Panc1 (cell line): Measurements from ENCODE around the gene DSG1.

ENCODE experiments used
- CTCF ChIP-seq: fragments of 450-650 bp; IDR thresholded peaks from 2 replicates; pipeline ENCODE4 v1.5.1; 2017; ENCODE audit warnings: mild to moderate bottlenecking
- POLR2AphosphoS5 ChIP-seq: IDR thresholded peaks from 2 replicates; pipeline ENCODE4 v1.6.1; 2012; ENCODE audit warnings: mild to moderate bottlenecking, low read depth, low read length, moderate library complexity
- SIN3A ChIP-seq: IDR thresholded peaks from 2 replicates; pipeline ENCODE4 v1.6.1; 2012; ENCODE audit warnings: low read depth, mild to moderate bottlenecking, low read length, moderate library complexity, borderline replicate concordance; ENCODE audit not compliant: insufficient read depth
- TCF7L2 ChIP-seq: IDR thresholded peaks from 2 replicates; pipeline ENCODE4 v1.6.1; 2011; ENCODE audit warnings: mild to moderate bottlenecking, low read depth, low read length, inconsistent platforms
- TF ChIP-seq, protein P1 (sequence below), 2 experiments: IDR thresholded peaks; 2 replicates each; pipeline ENCODE4 v1.6.1; 2011 to 2012; ENCODE audit warnings: low read depth in 2 of 2, control low read depth in 1 of 2, low read length in 1 of 2, mild to moderate bottlenecking in 1 of 2, moderate library complexity in 1 of 2; ENCODE audit not compliant: insufficient read depth in 1 of 2

DNA sequence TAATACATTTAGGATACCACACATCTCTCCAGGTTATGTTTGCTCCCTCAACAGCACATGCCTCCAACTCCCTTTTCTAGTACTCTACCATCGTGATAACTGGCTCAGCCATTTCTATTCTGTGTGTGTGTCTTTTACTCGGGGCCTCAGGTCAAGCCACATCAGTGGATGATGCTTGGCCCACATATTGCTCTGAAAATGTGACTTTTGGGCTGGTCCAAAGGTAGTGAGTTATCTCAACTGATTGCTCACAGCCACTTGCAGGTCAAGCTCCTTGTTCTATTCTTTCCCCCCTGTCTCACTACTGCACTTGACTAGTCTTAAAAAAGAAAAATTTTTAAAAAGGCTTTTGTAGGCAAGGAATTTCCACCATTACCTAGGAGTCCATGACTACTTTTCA lies 64.1 kb downstream of the DSG1 start:
- no peak for TF ChIP-seq POLR2AphosphoS5
- no peak for TF ChIP-seq CTCF
- TF ChIP-seq, protein P1, sequence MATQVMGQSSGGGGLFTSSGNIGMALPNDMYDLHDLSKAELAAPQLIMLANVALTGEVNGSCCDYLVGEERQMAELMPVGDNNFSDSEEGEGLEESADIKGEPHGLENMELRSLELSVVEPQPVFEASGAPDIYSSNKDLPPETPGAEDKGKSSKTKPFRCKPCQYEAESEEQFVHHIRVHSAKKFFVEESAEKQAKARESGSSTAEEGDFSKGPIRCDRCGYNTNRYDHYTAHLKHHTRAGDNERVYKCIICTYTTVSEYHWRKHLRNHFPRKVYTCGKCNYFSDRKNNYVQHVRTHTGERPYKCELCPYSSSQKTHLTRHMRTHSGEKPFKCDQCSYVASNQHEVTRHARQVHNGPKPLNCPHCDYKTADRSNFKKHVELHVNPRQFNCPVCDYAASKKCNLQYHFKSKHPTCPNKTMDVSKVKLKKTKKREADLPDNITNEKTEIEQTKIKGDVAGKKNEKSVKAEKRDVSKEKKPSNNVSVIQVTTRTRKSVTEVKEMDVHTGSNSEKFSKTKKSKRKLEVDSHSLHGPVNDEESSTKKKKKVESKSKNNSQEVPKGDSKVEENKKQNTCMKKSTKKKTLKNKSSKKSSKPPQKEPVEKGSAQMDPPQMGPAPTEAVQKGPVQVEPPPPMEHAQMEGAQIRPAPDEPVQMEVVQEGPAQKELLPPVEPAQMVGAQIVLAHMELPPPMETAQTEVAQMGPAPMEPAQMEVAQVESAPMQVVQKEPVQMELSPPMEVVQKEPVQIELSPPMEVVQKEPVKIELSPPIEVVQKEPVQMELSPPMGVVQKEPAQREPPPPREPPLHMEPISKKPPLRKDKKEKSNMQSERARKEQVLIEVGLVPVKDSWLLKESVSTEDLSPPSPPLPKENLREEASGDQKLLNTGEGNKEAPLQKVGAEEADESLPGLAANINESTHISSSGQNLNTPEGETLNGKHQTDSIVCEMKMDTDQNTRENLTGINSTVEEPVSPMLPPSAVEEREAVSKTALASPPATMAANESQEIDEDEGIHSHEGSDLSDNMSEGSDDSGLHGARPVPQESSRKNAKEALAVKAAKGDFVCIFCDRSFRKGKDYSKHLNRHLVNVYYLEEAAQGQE (IDR thresholded peaks at IDR 0.05; ENCODE audit: insufficient read depth in 1 of 2, low read depth in 2 of 2, low read length in 1 of 2): no peak
- no peak for TF ChIP-seq TCF7L2
- no peak for TF ChIP-seq SIN3A
